Measurements from ENCODE around the gene FXN.
"Not testable (repeated sequence)": the region's sequence is repeated elsewhere in the genome, so short reads cannot be mapped to it uniquely, and the experiment has no call there.

Gene FXN

DNA sequence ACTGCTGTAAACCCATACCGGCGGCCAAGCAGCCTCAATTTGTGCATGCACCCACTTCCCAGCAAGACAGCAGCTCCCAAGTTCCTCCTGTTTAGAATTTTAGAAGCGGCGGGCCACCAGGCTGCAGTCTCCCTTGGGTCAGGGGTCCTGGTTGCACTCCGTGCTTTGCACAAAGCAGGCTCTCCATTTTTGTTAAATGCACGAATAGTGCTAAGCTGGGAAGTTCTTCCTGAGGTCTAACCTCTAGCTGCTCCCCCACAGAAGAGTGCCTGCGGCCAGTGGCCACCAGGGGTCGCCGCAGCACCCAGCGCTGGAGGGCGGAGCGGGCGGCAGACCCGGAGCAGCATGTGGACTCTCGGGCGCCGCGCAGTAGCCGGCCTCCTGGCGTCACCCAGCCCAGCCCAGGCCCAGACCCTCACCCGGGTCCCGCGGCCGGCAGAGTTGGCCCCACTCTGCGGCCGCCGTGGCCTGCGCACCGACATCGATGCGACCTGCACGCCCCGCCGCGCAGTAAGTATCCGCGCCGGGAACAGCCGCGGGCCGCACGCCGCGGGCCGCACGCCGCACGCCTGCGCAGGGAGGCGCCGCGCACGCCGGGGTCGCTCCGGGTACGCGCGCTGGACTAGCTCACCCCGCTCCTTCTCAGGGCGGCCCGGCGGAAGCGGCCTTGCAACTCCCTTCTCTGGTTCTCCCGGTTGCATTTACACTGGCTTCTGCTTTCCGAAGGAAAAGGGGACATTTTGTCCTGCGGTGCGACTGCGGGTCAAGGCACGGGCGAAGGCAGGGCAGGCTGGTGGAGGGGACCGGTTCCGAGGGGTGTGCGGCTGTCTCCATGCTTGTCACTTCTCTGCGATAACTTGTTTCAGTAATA is at the start of gene FXN:
FXN (plus strand) TSS at position 315 of the 871 bp plus-strand sequence; CDS start at position 346, 31 bp downstream.
- peak in 57 of 58 donors; percentile 25 to 88 (median 72) for DNase-seq

DNA sequence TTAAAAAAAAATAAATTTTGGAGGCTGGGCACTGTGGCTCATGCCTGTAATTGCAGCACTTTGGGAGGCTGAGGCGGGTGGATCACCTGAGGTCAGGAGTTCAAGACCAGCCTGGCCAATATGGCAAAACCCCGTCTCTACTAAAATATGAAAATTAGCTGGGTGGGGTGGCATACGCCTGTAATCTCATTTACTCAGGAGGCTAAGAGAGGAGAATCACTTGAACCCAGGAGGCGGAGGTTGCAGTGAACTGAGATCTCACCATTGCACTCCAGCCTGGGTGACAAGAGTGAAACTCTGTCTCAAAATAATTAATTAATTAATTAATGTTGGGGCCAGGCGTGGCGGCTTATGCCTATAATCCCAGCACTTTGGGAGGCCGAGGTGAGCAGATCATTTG is 48.6 kb upstream of the FXN start:
- not testable (repeated sequence) for DNase-seq

DNA sequence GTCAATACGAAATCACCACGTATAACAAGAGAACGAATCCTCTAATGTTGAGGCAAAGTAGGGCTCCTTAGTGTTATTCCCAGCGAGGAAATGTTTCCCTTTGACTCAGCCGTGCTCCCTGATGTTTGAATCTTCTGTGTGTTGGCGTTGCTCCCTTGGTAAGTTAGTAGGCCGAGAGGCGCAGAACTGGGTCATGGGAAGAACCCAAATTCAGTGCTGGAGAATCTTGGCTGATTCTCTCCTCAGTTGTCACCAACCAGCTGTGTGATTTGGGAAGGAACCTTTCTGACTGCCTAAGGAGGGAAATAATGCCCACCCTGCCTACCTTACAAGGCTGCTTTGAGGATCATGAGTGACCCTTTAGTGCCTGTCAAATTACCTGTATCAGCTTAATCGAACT is 44.1 kb upstream of the FXN start:
- peak in 2 of 58 donors; percentile 6 to 7 for DNase-seq

DNA sequence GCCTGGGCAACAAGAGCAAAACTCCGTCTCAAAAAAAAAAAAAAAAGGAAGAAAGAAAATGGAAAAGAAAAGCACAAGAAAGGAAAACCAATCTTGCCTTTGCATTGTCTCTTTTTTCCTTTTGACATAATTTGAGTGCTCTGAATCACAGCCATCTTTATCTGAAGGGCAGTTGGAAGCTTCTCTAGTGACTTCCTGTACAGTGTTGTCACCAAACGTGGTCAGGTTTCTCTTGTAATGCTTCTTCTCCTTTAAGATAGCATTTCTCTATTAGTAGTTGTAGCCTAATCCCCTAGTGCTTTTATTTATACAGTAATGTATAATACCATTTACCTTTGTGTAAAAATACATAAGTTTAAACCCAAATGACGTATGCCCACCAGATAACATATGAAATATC is 39.8 kb upstream of the FXN start:
- no peak for DNase-seq

DNA sequence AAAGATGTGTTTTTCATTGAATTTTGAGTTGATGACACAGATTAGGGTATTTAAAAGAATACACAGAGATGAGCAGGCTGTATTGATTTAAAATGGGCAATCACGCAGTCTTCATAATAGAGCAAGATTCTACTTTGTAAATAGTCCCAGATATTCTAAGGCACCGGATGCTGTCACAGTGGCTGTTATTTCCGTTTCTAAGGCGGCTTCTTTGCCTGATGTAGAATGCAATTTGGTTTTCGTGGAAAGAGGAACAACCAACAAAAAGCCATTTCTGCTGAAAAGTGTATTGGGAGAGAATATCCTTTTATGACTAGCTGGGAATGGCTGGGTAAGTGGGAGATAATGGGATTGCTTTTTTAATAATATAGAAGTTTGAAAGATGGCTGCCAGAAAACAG is 39.1 kb upstream of the FXN start:
- DNase-seq = no peak

DNA sequence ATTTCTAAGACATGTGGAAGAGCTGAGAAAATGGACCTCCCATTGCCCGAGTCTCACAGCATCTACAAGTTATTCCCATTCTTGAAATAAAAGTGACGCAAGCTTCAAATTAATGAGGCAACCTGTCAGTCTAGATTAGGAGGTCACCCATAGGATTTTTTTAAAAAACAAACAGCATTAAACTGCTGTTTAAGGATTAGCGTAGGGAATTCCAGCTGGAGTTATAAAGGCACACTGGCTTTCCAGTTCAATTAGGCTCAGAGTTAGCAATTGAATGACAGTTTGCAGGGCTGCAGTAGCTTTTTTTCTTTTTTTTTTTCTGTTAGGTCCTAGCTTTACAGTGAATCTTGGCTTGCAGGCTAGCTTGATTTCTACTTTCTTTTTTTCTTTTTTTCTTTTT is 37.9 kb upstream of the FXN start:
- DNase-seq = no peak

DNA sequence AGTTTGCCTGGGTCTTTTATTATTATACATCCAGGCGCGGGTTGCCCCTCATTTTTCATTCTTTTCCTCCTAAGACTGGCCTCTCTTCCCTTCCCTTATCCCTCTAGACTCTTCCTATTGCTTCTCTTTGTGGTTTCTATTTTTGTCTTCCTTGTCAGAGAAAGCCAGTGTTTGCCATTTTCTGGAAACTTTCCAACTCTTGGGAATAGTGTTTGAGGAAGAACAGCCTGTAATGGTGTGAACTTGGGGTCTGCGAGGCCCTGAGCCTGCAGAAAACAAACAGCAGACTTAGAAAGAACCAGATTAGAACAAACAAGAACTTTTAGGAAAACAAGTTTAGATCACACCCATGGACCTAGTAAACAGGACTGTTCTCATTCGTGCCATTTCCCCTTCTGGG is 37.2 kb upstream of the FXN start:
- no peak for DNase-seq

DNA sequence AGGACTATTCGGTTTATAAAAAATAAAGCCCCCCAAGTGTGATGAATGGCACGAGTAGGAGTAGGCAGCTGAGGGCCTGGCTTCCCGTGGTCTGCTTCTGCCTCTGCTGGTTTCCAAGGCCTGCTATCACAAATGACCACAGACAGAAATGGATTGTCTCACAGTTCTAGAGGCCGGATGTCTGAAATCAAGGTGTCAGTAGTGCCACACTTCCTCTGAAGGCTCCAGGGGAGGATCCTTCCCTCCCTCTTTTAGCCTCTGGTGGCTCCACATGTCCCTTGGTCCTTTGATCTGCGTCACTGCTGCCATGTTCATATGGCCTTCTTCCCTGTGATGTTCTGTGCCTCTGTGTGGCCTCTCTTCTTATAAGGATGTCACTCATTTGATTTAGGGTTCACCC is 36.7 kb upstream of the FXN start:
- DNase-seq = no peak

DNA sequence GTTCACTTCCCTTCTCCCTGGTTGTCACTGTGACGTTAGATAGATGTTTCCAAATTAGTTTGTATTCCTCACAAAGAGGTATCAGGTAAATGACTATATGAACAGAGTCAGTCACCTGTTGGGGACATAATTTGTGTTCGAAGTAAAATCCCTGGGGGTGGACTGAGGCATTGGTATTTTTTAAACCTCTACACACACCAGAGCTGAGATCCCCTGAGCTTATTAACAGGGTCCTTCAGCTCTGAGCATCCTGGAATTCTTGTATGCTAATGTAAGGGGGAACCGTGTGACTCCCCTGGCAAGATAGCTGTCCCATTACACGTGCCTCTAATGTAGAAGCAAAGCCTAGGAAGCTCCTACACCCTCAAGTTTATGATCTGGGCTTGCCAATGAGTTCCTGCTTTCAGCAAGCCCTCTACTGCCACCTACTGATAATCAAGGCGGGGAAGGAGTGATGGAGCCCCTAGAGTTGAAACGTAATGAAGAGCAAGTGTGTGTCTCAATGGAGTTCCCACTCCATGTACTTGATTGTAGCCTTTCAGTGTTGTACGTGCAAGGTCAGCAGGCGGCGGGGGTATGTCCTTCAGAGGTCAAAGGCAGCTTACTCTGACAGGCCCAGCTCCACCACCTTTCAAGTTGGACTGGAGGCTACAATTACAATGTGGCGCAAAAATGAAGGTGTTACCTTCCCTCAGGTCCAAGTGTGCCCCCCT is 36.0 kb upstream of the FXN start:
- peak in 49 of 58 donors; percentile 9 to 88 (median 42) for DNase-seq

DNA sequence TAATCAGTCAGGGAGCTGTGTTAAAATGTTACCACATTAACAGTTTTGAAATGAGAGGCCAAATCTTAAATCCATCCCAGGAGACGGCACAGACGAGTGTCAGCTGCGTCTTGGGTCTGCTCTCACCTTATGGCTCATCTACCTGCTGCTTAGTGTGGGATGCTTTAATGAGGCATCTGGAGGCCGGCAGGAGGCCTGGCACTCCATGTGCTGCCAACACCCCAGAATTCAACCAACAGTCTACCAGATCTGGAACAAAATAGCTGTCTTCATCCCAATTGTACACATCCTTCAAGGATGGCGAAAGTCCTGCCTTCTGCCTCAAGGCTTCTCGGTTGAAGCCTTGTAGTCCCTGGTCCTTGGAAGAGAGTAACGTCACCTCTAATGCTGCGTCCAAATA is 33.6 kb upstream of the FXN start:
- no peak for DNase-seq

DNA sequence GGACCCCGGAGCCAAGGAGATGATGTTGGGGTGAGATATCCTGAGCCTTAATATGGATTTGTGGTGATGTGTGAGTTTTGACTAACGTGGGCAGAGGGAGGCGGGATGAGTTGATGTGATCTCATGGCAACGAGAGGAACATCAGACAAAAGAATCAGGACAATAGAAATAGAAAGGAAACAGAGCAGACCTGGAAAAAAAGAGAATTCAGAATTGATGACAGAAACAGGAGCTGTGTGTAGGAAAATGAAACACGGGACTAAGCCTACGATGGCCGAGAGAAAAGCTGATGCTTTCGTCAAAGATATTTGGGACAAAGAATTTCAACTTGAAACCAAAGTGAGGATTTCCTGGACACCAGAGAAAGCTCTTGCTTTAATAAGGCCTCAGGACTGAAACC is 32.5 kb upstream of the FXN start:
- DNase-seq = no peak

DNA sequence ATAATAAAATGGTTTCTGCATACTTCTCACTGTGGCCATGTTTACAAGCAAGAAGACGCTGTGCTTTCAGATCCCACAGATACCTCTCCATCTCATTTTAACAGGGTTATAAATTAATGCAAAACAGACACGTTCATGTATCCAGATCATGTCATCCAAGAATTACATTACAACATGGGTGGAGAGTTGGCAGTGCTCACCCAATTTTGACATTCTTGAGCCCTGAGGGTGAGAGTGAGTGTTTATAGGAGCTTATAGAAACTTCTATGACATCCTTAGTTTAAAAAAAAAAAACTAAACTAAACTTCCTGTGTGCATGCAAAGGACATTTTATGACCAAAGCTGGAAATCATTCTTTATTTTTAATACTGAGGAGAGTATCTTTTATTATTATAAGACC is 30.7 kb upstream of the FXN start:
- no peak for DNase-seq

DNA sequence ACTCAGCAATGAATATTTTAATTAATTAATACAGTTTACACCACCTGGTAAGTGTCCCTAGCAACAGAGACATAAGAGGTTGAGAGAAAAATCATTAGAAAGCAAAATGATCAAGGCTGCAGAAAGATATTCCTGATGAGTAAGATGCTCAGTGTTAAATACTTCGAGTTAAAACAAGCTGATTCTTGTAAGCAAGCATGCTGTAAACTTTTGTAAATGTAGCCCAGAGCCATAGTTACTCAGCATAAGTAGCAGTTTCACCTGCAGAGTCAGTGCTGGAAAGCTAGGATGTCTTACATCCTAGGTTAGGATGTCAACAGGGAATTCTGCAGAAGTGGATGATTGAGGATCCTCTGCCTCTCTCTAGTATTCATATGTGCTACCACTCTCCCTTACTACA is 25.8 kb upstream of the FXN start:
- no peak for DNase-seq

DNA sequence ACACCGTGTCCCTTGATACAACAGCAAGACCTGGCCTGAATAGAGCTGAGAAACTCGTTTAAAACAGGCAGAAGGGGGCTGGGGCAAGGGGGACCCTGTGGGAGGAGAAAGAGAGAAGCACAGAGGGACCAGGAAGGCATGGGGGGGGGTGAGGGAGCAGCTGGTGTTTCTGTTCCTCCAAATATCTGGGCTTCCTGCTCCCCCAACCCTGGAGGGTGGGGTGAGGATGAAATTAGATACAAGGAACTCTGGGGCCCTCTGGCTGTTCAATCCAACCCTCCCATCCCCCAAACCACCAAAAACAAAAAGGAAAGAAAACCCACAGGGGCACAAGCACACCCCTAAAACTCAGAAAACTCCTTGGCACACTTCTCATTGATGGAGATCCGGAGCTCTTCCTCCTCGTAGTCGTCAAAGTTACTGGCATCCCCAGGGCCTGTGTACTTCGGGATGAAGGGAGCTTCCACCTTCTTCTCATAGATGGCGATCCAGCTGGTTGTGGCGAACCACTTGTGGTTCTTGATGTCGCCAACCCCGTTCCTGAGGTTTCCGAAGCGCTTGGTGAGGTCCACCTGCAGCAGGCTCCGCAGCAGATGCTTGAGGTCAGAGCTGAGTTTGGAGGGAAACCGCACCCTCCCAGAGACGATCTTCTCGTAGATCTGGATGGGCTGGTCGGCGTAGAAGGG is 22.7 kb upstream of the FXN start:
- peak in 1 of 58 donors; percentile 8 for DNase-seq

DNA sequence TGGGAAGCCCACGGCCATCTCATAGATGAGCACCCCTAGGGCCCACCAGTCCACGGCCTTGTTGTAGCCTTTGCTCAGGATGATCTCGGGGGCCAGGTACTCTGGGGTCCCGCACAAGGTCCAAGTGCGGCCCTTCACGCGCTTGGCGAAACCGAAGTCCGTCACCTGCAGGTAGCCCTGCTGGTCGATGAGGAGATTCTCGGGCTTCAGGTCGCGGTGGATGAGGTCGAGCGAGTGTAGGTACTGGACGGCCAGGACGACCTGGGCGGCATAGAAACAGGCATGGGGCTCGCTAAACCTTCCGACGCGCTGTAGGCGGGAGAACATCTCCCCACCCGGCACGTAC is 22.2 kb upstream of the FXN start:
- no peak for DNase-seq

DNA sequence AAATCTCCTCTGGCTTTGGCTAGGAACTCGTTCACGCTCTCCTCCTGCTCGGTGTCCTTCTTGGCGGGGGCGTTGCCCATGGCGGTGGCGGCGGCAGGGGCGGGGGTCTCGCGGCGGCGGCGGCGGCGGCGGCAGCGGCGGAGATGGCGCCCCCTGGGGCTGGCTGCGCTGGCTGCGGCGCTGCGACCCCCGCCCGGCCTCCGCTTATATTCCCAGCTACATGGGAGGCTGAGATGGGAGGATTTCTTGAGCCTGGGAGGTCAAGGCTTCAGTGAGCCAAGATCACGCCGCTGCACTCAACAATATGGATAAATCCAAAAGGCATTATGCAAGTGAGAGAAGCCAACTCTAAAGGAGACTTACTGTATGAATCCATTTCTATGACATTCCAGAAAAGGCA is 21.5 kb upstream of the FXN start, which contains the start of gene PRKACG:
PRKACG (minus strand) TSS at position 101 of the 400 bp plus-strand sequence; CDS start at position 80, 21 bp downstream.
- DNase-seq = no peak

DNA sequence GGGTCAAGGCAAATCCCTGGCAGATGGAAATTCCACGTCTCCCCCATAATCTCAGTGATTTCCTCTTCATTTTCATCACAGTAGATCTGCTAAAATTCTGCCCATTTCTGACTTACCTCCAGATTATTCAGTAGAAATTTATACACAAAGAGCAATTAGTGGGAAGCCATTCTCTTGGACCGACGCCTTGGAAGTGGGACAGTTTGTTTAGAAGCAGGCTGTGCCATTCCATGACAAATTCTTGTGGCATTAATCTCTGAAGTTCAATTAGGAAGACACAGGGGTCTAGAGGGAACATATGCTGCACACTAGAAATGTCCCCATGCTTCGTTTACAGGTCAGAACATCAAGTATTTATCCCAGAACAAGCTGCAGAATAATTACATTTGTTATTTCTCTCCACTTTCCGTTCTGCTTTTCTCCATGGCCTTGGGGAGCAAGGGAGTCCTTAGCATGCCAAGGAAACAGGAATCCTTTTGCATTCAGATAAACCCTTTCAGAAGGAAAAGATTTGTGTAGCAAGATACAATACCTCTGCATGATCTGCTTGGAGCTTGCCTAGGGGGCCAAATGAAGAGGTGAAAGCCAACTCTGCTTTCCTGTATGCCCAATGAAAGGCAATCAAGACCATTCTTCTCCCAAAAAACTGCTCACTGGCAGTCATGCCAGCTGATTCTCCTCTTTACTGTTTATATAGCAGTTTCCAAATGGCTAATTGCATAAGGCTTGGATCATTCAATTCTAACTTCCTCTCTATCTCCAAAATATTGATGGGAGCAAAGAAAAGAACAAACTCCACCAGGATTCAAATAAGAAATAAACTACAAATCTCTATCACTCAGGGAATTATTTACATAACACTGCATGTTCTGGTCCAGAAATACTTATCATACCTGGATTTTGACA is 19.1 kb upstream of the FXN start:
- no peak for DNase-seq

DNA sequence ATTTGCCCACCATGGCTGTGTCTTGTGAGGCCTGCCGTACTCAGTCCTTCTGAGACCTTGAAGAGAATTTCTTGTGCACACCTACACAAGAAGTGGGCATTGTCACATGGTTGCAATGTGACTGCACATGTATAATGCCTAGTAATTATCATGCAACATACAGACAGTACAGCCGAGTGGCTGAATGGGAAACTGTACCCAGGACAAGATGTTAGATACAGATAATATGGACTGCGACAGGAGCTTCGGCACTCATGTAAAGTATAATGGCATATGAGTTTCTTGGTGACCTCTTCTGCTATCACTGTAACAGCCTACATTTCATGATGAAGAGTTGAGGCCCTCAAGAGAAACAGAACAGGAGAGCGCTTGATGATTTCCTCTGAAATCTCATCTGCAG is 16.8 kb upstream of the FXN start:
- DNase-seq = no peak

DNA sequence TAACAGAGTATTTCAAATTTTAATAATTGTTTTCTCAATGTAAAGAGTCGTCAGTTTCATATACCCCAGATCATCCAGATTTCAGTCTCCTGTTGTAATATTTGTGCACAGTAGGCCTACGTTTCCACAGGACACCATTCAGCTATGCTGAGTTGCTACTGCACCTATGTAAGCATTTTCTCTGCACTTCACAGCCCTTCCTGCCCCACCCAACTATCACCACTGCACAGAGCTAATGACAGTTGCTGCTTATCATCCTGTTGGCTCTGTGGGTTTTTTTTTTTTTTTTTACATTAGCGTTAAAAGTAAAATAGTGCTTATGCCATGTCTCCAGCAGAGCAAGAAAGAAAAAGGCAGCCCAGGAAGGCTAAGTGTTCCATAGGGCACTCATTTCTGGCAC is 15.7 kb upstream of the FXN start:
- DNase-seq = no peak

DNA sequence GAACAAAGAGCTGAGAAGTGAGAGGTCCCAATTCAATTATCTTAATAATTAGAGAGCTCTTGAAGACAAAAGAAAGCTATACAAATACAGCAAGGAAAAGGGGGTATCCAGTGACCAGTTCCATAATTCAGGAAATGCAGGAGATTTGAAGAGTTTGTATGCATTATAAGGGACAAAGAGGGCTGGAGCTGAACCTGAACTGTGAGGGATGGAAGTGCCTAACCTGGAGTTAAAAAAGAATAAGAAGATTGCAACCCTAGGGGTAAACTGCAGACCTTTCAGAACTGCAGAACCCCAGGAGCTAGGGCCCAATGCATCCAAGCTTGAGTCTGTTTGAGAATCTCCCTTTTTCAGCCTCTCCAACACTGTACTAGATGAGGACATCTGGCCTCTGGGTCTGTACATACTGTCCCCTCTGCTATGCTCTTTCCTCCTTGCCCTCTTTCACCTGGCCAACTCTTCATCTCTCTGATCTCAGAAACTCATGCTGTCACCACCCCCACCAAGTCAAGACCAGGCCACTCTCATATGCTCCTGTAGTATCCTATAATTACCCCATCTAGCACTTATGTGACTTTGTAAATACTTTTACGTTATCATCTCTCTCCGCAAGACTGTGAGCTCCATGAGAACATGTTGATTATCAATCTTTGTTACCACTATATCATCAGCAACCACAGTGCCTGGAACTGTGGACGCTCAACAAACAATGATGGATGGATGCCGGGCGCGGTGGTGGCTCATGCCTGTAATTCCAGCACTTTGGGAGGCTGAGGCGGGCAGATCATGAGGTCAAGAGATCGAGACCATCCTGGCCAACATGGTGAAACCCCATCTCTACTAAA is 15.0 kb upstream of the FXN start:
- DNase-seq = no peak

Measured in anterior cingulate cortex (tissue), 58 donors.